Hematopoietic multipotent progenitor cell treated with erythropoietin and hydrocortisone succinate and interleukin-3 and kit ligand, for 4 days (in vitro differentiated cells): Measurements from ENCODE around the gene FIGLA.
"Not testable (repeated sequence)": the region's sequence is repeated elsewhere in the genome, so short reads cannot be mapped to it uniquely, and the experiment has no call there.

ENCODE experiments used
- DNase-seq: peaks from one replicate; pipeline ENCODE4 v3.0.0-alpha.2; 2015

Gene FIGLA

GRCh38 chr2:70743068-70743467 lies 47.4 kb downstream of the FIGLA start:
- DNase-seq, result no peak

- not testable (repeated sequence) for DNase-seq
Observed at GRCh38 chr2:70739492-70739891, 51.0 kb downstream of the FIGLA start.

- no peak for DNase-seq
Observed at GRCh38 chr2:70738159-70738558, 52.3 kb downstream of the FIGLA start.

GRCh38 chr2:70735071-70735470 lies 55.4 kb downstream of the FIGLA start:
- DNase-seq, result no peak

- no peak for DNase-seq
Observed at GRCh38 chr2:70733646-70734180, 56.7 kb downstream of the FIGLA start.

- no peak for DNase-seq
Observed at GRCh38 chr2:70732766-70733645, 57.4 kb downstream of the FIGLA start.

- DNase-seq, result no peak
Observed at GRCh38 chr2:70730730-70731129, 59.7 kb downstream of the FIGLA start.

GRCh38 chr2:70729647-70730046 lies 60.8 kb downstream of the FIGLA start:
- no peak for DNase-seq

- no peak for DNase-seq
Observed at GRCh38 chr2:70728128-70728527, 62.3 kb downstream of the FIGLA start.
